ENCODE measurements around the gene NOL4L. TPM values are rescaled to one million over a fixed set of nuclear protein-coding genes. Genes with fewer than 3 reads are reported as not detected.

NOL4L gene
- total and polyA plus RNA-seq, 10 donors = 3.4 to 45.4 (median 28.6) TPM

DNA sequence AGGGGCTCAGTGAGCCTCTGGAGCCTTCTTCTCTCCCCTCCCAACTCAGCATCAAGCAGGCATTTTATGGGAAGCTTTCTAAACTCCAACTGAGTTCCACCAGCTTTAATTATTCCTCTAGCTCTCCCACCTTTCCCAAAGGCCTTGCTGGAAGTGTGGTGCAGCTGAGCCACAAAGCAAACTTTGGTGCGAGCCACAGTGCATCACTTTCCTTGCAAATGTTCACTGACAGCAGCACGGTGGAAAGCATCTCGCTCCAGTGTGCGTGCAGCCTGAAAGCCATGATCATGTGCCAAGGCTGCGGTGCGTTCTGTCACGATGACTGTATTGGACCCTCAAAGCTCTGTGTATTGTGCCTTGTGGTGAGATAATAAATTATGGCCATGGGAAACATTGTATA is 148.2 kb downstream of the NOL4L start:
- Histone ChIP-seq H3K4me1 (peaks cover 0 to 10% (median 0%) of the 10 kb centered on the region in 6 donors), H3K4me3 (no peak overlapping the region), H3K9me3 (no peaks in the 10 kb centered on the region), H3K36me3 (peaks cover 11 to 100% (median 79%) of the 10 kb centered on the region in 6 donors), H3K27ac (no peak overlapping the region), H3K27me3 (replicated peaks in 1 of 7) (no peaks in the 10 kb centered on the region)
- TF ChIP-seq, protein P1, sequence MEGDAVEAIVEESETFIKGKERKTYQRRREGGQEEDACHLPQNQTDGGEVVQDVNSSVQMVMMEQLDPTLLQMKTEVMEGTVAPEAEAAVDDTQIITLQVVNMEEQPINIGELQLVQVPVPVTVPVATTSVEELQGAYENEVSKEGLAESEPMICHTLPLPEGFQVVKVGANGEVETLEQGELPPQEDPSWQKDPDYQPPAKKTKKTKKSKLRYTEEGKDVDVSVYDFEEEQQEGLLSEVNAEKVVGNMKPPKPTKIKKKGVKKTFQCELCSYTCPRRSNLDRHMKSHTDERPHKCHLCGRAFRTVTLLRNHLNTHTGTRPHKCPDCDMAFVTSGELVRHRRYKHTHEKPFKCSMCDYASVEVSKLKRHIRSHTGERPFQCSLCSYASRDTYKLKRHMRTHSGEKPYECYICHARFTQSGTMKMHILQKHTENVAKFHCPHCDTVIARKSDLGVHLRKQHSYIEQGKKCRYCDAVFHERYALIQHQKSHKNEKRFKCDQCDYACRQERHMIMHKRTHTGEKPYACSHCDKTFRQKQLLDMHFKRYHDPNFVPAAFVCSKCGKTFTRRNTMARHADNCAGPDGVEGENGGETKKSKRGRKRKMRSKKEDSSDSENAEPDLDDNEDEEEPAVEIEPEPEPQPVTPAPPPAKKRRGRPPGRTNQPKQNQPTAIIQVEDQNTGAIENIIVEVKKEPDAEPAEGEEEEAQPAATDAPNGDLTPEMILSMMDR (IDR thresholded peaks at IDR 0.05 in 8 of 11, conservative IDR thresholded peaks at IDR 0.05 in 3 of 11) = no peak
- TF ChIP-seq POLR2A (IDR thresholded peaks at IDR 0.05) (no peak), POLR2AphosphoS5 (IDR thresholded peaks at IDR 0.05) (no peak)
- WGBS, 5 donors = 94 to 98% (median 96%) methylated on average over 7 of the region's 7 CpGs
- intact Hi-C loops (cut with DNase I; ENCODE audit: low total_unique reads) = loop anchor here (10.0 kb wide), 1 partner anchor 52 kb away; no protein-coding TSS in a partner anchor
- DNase-seq = no peak

DNA sequence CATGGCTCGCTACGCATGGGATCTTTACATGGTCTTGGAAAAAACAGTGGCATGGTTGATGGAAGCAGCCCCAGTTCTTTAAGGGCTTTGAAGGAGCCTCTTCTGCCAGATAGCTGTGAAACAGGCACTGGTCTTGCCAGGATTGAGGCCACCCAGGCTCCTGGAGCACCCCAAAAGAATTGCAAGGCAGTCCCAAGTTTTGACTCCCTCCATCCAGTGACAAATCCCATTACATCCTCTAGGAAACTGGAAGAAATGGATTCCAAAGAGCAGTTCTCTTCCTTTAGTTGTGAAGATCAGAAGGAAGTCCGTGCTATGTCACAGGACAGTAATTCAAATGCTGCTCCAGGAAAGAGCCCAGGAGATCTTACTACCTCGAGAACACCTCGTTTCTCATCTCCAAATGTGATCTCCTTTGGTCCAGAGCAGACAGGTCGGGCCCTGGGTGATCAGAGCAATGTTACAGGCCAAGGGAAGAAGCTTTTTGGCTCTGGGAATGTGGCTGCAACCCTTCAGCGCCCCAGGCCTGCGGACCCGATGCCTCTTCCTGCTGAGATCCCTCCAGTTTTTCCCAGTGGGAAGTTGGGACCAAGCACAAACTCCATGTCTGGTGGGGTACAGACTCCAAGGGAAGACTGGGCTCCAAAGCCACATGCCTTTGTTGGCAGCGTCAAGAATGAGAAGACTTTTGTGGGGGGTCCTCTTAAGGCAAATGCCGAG is 148.8 kb downstream of the NOL4L start:
- Histone ChIP-seq H3K36me3 (peaks cover 15 to 100% (median 83%) of the 10 kb centered on the region in 6 donors), H3K27me3 (replicated peaks in 1 of 7) (no peaks in the 10 kb centered on the region), H3K27ac (no peak overlapping the region), H3K4me1 (peaks cover 0 to 10% (median 0%) of the 10 kb centered on the region in 6 donors), H3K9me3 (no peaks in the 10 kb centered on the region), H3K4me3 (no peak overlapping the region)
- TF ChIP-seq POLR2A (IDR thresholded peaks at IDR 0.05) = no peak
- TF ChIP-seq, protein P1 (IDR thresholded peaks at IDR 0.05 in 8 of 11, conservative IDR thresholded peaks at IDR 0.05 in 3 of 11) = no peak
- 94 to 97% (median 97%) methylated on average over 11 of the region's 11 CpGs for WGBS, 5 donors
- no peak for DNase-seq
- intact Hi-C loops (cut with DNase I; ENCODE audit: low total_unique reads) = loop anchor here (10.0 kb wide), 1 partner anchor 52 kb away; no protein-coding TSS in a partner anchor

DNA sequence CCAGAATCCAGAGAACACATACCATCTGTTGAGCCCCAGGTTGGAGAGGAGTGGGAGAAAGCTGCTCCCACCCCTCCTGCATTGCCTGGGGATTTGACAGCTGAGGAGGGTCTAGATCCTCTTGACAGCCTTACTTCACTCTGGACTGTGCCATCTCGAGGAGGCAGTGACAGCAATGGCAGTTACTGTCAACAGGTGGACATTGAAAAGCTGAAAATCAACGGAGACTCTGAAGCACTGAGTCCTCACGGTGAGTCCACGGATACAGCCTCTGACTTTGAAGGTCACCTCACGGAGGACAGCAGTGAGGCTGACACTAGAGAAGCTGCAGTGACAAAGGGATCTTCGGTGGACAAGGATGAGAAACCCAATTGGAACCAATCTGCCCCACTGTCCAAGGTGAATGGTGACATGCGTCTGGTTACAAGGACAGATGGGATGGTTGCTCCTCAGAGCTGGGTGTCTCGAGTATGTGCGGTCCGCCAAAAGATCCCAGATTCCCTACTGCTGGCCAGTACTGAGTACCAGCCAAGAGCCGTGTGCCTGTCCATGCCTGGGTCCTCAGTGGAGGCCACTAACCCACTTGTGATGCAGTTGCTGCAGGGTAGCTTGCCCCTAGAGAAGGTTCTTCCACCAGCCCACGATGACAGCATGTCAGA is 149.6 kb downstream of the NOL4L start:
- Histone ChIP-seq H3K36me3 (peaks cover 20 to 100% (median 87%) of the 10 kb centered on the region in 6 donors), H3K9me3 (no peaks in the 10 kb centered on the region), H3K4me3 (no peak overlapping the region), H3K27me3 (replicated peaks in 1 of 7) (no peaks in the 10 kb centered on the region), H3K4me1 (peaks cover 0 to 10% (median 0%) of the 10 kb centered on the region in 6 donors), H3K27ac (no peak overlapping the region)
- TF ChIP-seq, protein P1 (IDR thresholded peaks at IDR 0.05 in 8 of 11, conservative IDR thresholded peaks at IDR 0.05 in 3 of 11) = no peak
- TF ChIP-seq POLR2A (IDR thresholded peaks at IDR 0.05) = no peak
- no peak for TF ChIP-seq POLR2AphosphoS5 (IDR thresholded peaks at IDR 0.05)
- intact Hi-C loops (cut with DNase I; ENCODE audit: low total_unique reads) = loop anchor here (10.0 kb wide), 1 partner anchor 51 kb away; no protein-coding TSS in a partner anchor
- 88 to 96% (median 95%) methylated on average over 12 of the region's 12 CpGs for WGBS, 5 donors
- no peak for DNase-seq

DNA sequence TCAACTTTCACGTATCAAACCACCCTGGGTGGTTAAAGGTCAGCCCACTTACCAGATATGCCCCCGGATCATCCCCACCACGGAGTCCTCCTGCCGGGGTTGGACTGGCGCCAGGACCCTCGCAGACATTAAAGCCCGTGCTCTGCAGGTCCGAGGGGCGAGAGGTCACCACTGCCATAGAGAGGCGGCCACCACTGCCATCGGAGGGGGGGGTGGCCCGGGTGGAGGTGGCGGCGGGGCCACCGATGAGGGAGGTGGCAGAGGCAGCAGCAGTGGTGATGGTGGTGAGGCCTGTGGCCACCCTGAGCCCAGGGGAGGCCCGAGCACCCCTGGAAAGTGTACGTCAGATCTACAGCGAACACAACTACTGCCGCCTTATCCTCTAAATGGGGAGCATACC is 150.7 kb downstream of the NOL4L start:
- WGBS, 5 donors = 91 to 95% (median 94%) methylated on average over 19 of the region's 19 CpGs
- DNase-seq = no peak
- Histone ChIP-seq H3K4me1 (peaks cover 0 to 10% (median 0%) of the 10 kb centered on the region in 6 donors), H3K9me3 (no peaks in the 10 kb centered on the region), H3K27me3 (replicated peaks in 1 of 7) (no peaks in the 10 kb centered on the region), H3K36me3 (peaks cover 25 to 100% (median 97%) of the 10 kb centered on the region in 6 donors), H3K4me3 (no peak overlapping the region), H3K27ac (no peak overlapping the region)
- intact Hi-C loops (cut with DNase I; ENCODE audit: low total_unique reads) = loop anchor here (10.0 kb wide), 1 partner anchor 50 kb away; no protein-coding TSS in a partner anchor
- TF ChIP-seq POLR2A (IDR thresholded peaks at IDR 0.05) (no peak), POLR2AphosphoS5 (IDR thresholded peaks at IDR 0.05) (peak in 2 of 3 donors; percentile 41 to 75)
